HG03280 (cell line): ENCODE data around the gene TNFSF8.

Experiments used
- ATAC-seq: cut with Tn5 transposase; IDR thresholded peaks from one replicate; pipeline ENCODE4 v1.9.1; 2021; ENCODE audit warnings: mild to moderate bottlenecking, moderate library complexity; ENCODE audit not compliant: unreplicated experiment

The TNFSF8 gene

GRCh38 chr9:114930056-114930812 is at the start of gene TNFSF8:
TNFSF8 (minus strand) TSS chr9:114930591; CDS start chr9:114930303, 288 bp downstream.
- ATAC-seq: peak; percentile 51

- no peak for ATAC-seq
Measured at GRCh38 chr9:114973216-114973615, 42.8 kb upstream of the TNFSF8 start.

GRCh38 chr9:114972510-114973136 is 42.2 kb upstream of the TNFSF8 start:
- ATAC-seq: no peak

GRCh38 chr9:114969269-114969668 is 38.9 kb upstream of the TNFSF8 start:
- no peak for ATAC-seq

GRCh38 chr9:114968671-114969070 is 38.3 kb upstream of the TNFSF8 start:
- ATAC-seq: no peak

GRCh38 chr9:114965564-114965963 is 35.2 kb upstream of the TNFSF8 start:
- no peak for ATAC-seq

GRCh38 chr9:114962809-114963208 is 32.4 kb upstream of the TNFSF8 start:
- ATAC-seq: no peak

GRCh38 chr9:114960276-114960675 is 29.9 kb upstream of the TNFSF8 start:
- no peak for ATAC-seq

GRCh38 chr9:114958844-114959235 is 28.4 kb upstream of the TNFSF8 start:
- no peak for ATAC-seq

GRCh38 chr9:114958021-114958843 is 27.8 kb upstream of the TNFSF8 start:
- ATAC-seq: no peak

GRCh38 chr9:114957558-114957957 is 27.2 kb upstream of the TNFSF8 start:
- no peak for ATAC-seq

GRCh38 chr9:114954956-114955582 is 24.7 kb upstream of the TNFSF8 start:
- ATAC-seq: no peak

- ATAC-seq: no peak
Measured at GRCh38 chr9:114953959-114954358, 23.6 kb upstream of the TNFSF8 start.

GRCh38 chr9:114953046-114953445 is 22.7 kb upstream of the TNFSF8 start:
- no peak for ATAC-seq

GRCh38 chr9:114950761-114951160 is 20.4 kb upstream of the TNFSF8 start:
- no peak for ATAC-seq

GRCh38 chr9:114947058-114947457 is 16.7 kb upstream of the TNFSF8 start:
- ATAC-seq: no peak

- no peak for ATAC-seq
Measured at GRCh38 chr9:114945616-114946412, 15.4 kb upstream of the TNFSF8 start.

GRCh38 chr9:114941376-114941775 is 11.0 kb upstream of the TNFSF8 start:
- no peak for ATAC-seq

GRCh38 chr9:114938687-114939575 is 8.5 kb upstream of the TNFSF8 start:
- ATAC-seq: no peak
